ENCODE measurements around the gene ARHGAP10.

Gene ARHGAP10

GRCh38 chr4:147969573-147970385, 237.9 kb downstream of the ARHGAP10 start:
- H3K4me1 ChIP-seq (ENCODE audit: control insufficient read depth, insufficient read depth, low read length) = 0 out of 2 replicates have a peak, but pooled peaks cover 5% of the 10 kb centered on the region
- no peak overlapping the region for H3K27ac ChIP-seq (ENCODE audit: low read depth, low read length)
- H3K27me3 ChIP-seq (ENCODE audit: control insufficient read depth, insufficient read depth, low read length) = no peaks in the 10 kb centered on the region
- H3K36me3 ChIP-seq (ENCODE audit: control insufficient read depth, insufficient read depth, low read length) = no peaks in the 10 kb centered on the region
- no peak overlapping the region for H3K4me3 ChIP-seq (ENCODE audit: low read depth, low read length)
- H3K9ac ChIP-seq (ENCODE audit: low read depth, low read length) = no peak overlapping the region
- H3K9me3 ChIP-seq (ENCODE audit: control insufficient read depth, insufficient read depth, low read length) = no peaks in the 10 kb centered on the region

- Histone ChIP-seq H3K27me3 (ENCODE audit: control insufficient read depth, insufficient read depth, low read length) (no peaks in the 10 kb centered on the region), H3K4me3 (ENCODE audit: low read depth, low read length) (no peak overlapping the region), H3K9me3 (ENCODE audit: control insufficient read depth, insufficient read depth, low read length) (no peaks in the 10 kb centered on the region), H3K36me3 (ENCODE audit: control insufficient read depth, insufficient read depth, low read length) (no peaks in the 10 kb centered on the region), H3K4me1 (ENCODE audit: control insufficient read depth, insufficient read depth, low read length) (peaks cover 8% of the 10 kb centered on the region; the same call in 1 of the 2 replicates), H3K27ac (ENCODE audit: low read depth, low read length) (no peak overlapping the region), H3K9ac (ENCODE audit: low read depth, low read length) (no peak overlapping the region)
These were observed 239.2 kb downstream of the ARHGAP10 start for GRCh38 chr4:147971116-147971515.

- H3K36me3 ChIP-seq (ENCODE audit: control insufficient read depth, insufficient read depth, low read length) = no peaks in the 10 kb centered on the region
- no peaks in the 10 kb centered on the region for H3K27me3 ChIP-seq (ENCODE audit: control insufficient read depth, insufficient read depth, low read length)
- H3K9ac ChIP-seq (ENCODE audit: low read depth, low read length) = no peak overlapping the region
- no peak overlapping the region for H3K27ac ChIP-seq (ENCODE audit: low read depth, low read length)
- no peaks in the 10 kb centered on the region for H3K9me3 ChIP-seq (ENCODE audit: control insufficient read depth, insufficient read depth, low read length)
- H3K4me3 ChIP-seq (ENCODE audit: low read depth, low read length) = no peak overlapping the region
- H3K4me1 ChIP-seq (ENCODE audit: control insufficient read depth, insufficient read depth, low read length) = peaks cover 12% of the 10 kb centered on the region; the same call in 1 of the 2 replicates
These were observed 243.4 kb downstream of the ARHGAP10 start for GRCh38 chr4:147975325-147975724.

- Histone ChIP-seq H3K27me3 (ENCODE audit: control insufficient read depth, insufficient read depth, low read length) (no peaks in the 10 kb centered on the region), H3K4me3 (ENCODE audit: low read depth, low read length) (no peak overlapping the region), H3K9ac (ENCODE audit: low read depth, low read length) (no peak overlapping the region), H3K9me3 (ENCODE audit: control insufficient read depth, insufficient read depth, low read length) (no peaks in the 10 kb centered on the region), H3K27ac (ENCODE audit: low read depth, low read length) (no peak overlapping the region), H3K36me3 (ENCODE audit: control insufficient read depth, insufficient read depth, low read length) (no peaks in the 10 kb centered on the region), H3K4me1 (ENCODE audit: control insufficient read depth, insufficient read depth, low read length) (peaks cover 8% of the 10 kb centered on the region; the same call in 1 of the 2 replicates)
These were observed 244.3 kb downstream of the ARHGAP10 start for GRCh38 chr4:147975933-147976928.

- H3K4me1 ChIP-seq (ENCODE audit: control insufficient read depth, insufficient read depth, low read length) = peaks cover 17% of the 10 kb centered on the region
- H3K9me3 ChIP-seq (ENCODE audit: control insufficient read depth, insufficient read depth, low read length) = no peaks in the 10 kb centered on the region
These were observed 248.7 kb downstream of the ARHGAP10 start for GRCh38 chr4:147980586-147980985.

GRCh38 chr4:147981305-147981704, 249.4 kb downstream of the ARHGAP10 start:
- H3K4me3 ChIP-seq (ENCODE audit: low read depth, low read length) = no peak overlapping the region
- no peaks in the 10 kb centered on the region for H3K9me3 ChIP-seq (ENCODE audit: control insufficient read depth, insufficient read depth, low read length)
- H3K9ac ChIP-seq (ENCODE audit: low read depth, low read length) = no peak overlapping the region
- H3K27ac ChIP-seq (ENCODE audit: low read depth, low read length) = no peak overlapping the region
- H3K36me3 ChIP-seq (ENCODE audit: control insufficient read depth, insufficient read depth, low read length) = no peaks in the 10 kb centered on the region
- no peaks in the 10 kb centered on the region for H3K27me3 ChIP-seq (ENCODE audit: control insufficient read depth, insufficient read depth, low read length)
- peaks cover 12% of the 10 kb centered on the region for H3K4me1 ChIP-seq (ENCODE audit: control insufficient read depth, insufficient read depth, low read length)

More at GRCh38 chr4:147980586-147980985, 248.7 kb downstream of the ARHGAP10 start:
- H3K9ac ChIP-seq (ENCODE audit: low read depth, low read length) = no peak overlapping the region
- no peaks in the 10 kb centered on the region for H3K27me3 ChIP-seq (ENCODE audit: control insufficient read depth, insufficient read depth, low read length)
- no peak overlapping the region for H3K4me3 ChIP-seq (ENCODE audit: low read depth, low read length)
- no peak overlapping the region for H3K27ac ChIP-seq (ENCODE audit: low read depth, low read length)
- H3K36me3 ChIP-seq (ENCODE audit: control insufficient read depth, insufficient read depth, low read length) = no peaks in the 10 kb centered on the region

GRCh38 chr4:147984065-147984777, 252.3 kb downstream of the ARHGAP10 start:
- peaks cover 25% of the 10 kb centered on the region for H3K4me1 ChIP-seq (ENCODE audit: control insufficient read depth, insufficient read depth, low read length)
- no peaks in the 10 kb centered on the region for H3K27me3 ChIP-seq (ENCODE audit: control insufficient read depth, insufficient read depth, low read length)
- no peak overlapping the region for H3K4me3 ChIP-seq (ENCODE audit: low read depth, low read length)
- no peak overlapping the region for H3K9ac ChIP-seq (ENCODE audit: low read depth, low read length)
- H3K27ac ChIP-seq (ENCODE audit: low read depth, low read length) = no peak overlapping the region
- H3K9me3 ChIP-seq (ENCODE audit: control insufficient read depth, insufficient read depth, low read length) = no peaks in the 10 kb centered on the region
- H3K36me3 ChIP-seq (ENCODE audit: control insufficient read depth, insufficient read depth, low read length) = no peaks in the 10 kb centered on the region

- peaks cover 25% of the 10 kb centered on the region for H3K4me1 ChIP-seq (ENCODE audit: control insufficient read depth, insufficient read depth, low read length)
- H3K9me3 ChIP-seq (ENCODE audit: control insufficient read depth, insufficient read depth, low read length) = no peaks in the 10 kb centered on the region
- H3K9ac ChIP-seq (ENCODE audit: low read depth, low read length) = no peak overlapping the region
- no peak overlapping the region for H3K27ac ChIP-seq (ENCODE audit: low read depth, low read length)
- H3K4me3 ChIP-seq (ENCODE audit: low read depth, low read length) = no peak overlapping the region
- H3K36me3 ChIP-seq (ENCODE audit: control insufficient read depth, insufficient read depth, low read length) = no peaks in the 10 kb centered on the region
- H3K27me3 ChIP-seq (ENCODE audit: control insufficient read depth, insufficient read depth, low read length) = no peaks in the 10 kb centered on the region
These were observed 252.9 kb downstream of the ARHGAP10 start for GRCh38 chr4:147984778-147985138.

GRCh38 chr4:147985376-147985775, 253.5 kb downstream of the ARHGAP10 start:
- H3K4me1 ChIP-seq (ENCODE audit: control insufficient read depth, insufficient read depth, low read length) = peaks cover 28% of the 10 kb centered on the region
- H3K9me3 ChIP-seq (ENCODE audit: control insufficient read depth, insufficient read depth, low read length) = no peaks in the 10 kb centered on the region
- no peaks in the 10 kb centered on the region for H3K27me3 ChIP-seq (ENCODE audit: control insufficient read depth, insufficient read depth, low read length)
- H3K36me3 ChIP-seq (ENCODE audit: control insufficient read depth, insufficient read depth, low read length) = no peaks in the 10 kb centered on the region
- no peak overlapping the region for H3K27ac ChIP-seq (ENCODE audit: low read depth, low read length)
- no peak overlapping the region for H3K9ac ChIP-seq (ENCODE audit: low read depth, low read length)
- no peak overlapping the region for H3K4me3 ChIP-seq (ENCODE audit: low read depth, low read length)

GRCh38 chr4:147987252-147987651, 255.4 kb downstream of the ARHGAP10 start:
- Histone ChIP-seq H3K36me3 (ENCODE audit: control insufficient read depth, insufficient read depth, low read length) (no peaks in the 10 kb centered on the region), H3K4me3 (ENCODE audit: low read depth, low read length) (no peak overlapping the region), H3K27ac (ENCODE audit: low read depth, low read length) (no peak overlapping the region), H3K9ac (ENCODE audit: low read depth, low read length) (no peak overlapping the region), H3K27me3 (ENCODE audit: control insufficient read depth, insufficient read depth, low read length) (no peaks in the 10 kb centered on the region), H3K9me3 (ENCODE audit: control insufficient read depth, insufficient read depth, low read length) (no peaks in the 10 kb centered on the region), H3K4me1 (ENCODE audit: control insufficient read depth, insufficient read depth, low read length) (peaks cover 28% of the 10 kb centered on the region)
